DOHH2 (cell line): Measurements from ENCODE around the gene LOXL1.

Source experiments
- EZH2phosphoT487 ChIP-seq: fragments of 200-600 bp; sonication (generic); IDR thresholded peaks from 2 replicates; pipeline ENCODE4 v1.6.1; 2017; ENCODE audit warnings: borderline replicate concordance, mild to moderate bottlenecking, antibody characterized with exemption, low read length, moderate library complexity, mixed read lengths
- TF ChIP-seq, protein P1 (sequence below): fragments of 200-600 bp; sonication (generic); IDR thresholded peaks from one replicate; pipeline ENCODE4 v1.5.1; 2014; ENCODE audit warnings: antibody characterized with exemption, mild to moderate bottlenecking, low read depth, low read length; ENCODE audit not compliant: poor library complexity, severe bottlenecking

DNA sequence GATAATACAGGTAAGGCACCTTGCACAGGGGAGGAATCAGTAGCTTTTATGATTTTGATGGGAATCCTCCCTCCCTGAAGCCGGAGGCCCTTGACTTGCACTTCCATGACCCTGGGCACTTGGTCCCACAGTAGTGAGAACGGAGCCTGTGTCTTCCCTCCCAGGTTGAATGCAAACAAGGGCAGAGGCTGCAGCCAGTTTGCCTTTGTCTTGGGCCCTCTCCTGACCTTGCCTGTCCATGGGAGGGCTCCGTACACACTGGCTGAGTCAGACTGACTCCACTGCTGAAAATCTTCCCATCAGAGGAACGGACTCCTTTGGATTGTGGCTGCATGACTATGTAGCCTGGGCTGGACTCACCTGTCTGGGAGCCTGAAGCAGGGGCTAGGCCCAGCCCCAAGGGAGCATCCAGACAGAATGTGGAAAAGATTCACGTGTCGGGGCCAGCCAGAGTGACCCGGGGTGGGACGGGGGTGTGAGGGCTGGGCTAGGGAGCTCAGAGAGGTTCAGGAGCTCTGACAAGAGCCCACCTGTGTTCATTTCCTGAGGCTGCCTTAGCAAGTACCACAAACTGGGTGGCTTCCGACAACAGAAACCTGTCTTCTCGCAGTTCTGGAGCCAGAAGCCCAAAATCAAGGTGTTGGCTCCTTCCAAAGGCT is 43.4 kb upstream of the LOXL1 start:
- TF ChIP-seq, protein P1, sequence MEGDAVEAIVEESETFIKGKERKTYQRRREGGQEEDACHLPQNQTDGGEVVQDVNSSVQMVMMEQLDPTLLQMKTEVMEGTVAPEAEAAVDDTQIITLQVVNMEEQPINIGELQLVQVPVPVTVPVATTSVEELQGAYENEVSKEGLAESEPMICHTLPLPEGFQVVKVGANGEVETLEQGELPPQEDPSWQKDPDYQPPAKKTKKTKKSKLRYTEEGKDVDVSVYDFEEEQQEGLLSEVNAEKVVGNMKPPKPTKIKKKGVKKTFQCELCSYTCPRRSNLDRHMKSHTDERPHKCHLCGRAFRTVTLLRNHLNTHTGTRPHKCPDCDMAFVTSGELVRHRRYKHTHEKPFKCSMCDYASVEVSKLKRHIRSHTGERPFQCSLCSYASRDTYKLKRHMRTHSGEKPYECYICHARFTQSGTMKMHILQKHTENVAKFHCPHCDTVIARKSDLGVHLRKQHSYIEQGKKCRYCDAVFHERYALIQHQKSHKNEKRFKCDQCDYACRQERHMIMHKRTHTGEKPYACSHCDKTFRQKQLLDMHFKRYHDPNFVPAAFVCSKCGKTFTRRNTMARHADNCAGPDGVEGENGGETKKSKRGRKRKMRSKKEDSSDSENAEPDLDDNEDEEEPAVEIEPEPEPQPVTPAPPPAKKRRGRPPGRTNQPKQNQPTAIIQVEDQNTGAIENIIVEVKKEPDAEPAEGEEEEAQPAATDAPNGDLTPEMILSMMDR, result no peak
- no peak for TF ChIP-seq EZH2phosphoT487
